Cardiac muscle cell (in vitro differentiated cells and primary cell): Measurements from ENCODE around the gene MFSD2A. TPM values are rescaled to one million over a fixed set of nuclear protein-coding genes. Genes with fewer than 3 reads are reported as not detected.

Experiments
- DNase-seq, 2 donors: peaks; one replicate each; pipeline versions ENCODE4 v3.0.0 to v3.0.0-alpha.2; 2010 to 2017; ENCODE audit warnings: low read depth in 1 of 2, low spot score in 1 of 2
- H3K27ac ChIP-seq: fragments of 200-600 bp; sonication (generic); 2 replicates; pipeline ENCODE4 v1.5.1; 2016
- H3K27me3 ChIP-seq: fragments of 200-600 bp; sonication (generic); 2 replicates; pipeline ENCODE4 v1.6.0; 2016; ENCODE audit warnings: control low read depth
- H3K36me3 ChIP-seq: fragments of 200-600 bp; sonication (generic); 2 replicates; pipeline ENCODE4 v1.5.1; 2016; ENCODE audit warnings: control low read depth
- H3K4me1 ChIP-seq: fragments of 200-600 bp; sonication (generic); 2 replicates; pipeline ENCODE4 v1.8.1; 2017; ENCODE audit warnings: low read depth, mild to moderate bottlenecking, mixed run types
- H3K4me3 ChIP-seq: fragments of 200-600 bp; sonication (generic); 2 replicates; pipeline ENCODE4 v1.5.1; 2016; ENCODE audit warnings: mild to moderate bottlenecking
- H3K9me3 ChIP-seq: fragments of 200-600 bp; sonication (generic); 2 replicates; pipeline ENCODE4 v1.5.1; 2017; ENCODE audit warnings: low read depth, mild to moderate bottlenecking, control low read depth
- polyA plus RNA-seq: library from polyadenylated mRNA; unstranded; fragments of >200 nt; fragmentation: Nextera tagmentation; extraction: Ambion mirVana; gene quantifications from 2 replicates; pipeline ENCODE4 v1.2.1, GENCODE V29; 2016
- total RNA-seq: library from RNA; depleted of rRNA; stranded (reverse); fragments of >200 nt; gene quantifications from 2 replicates; pipeline ENCODE4 v1.2.3, GENCODE V29; 2016
- TF ChIP-seq, protein P1 (sequence below): IDR thresholded peaks from 2 replicates; pipeline ENCODE4 v1.5.1; 2012; ENCODE audit warnings: low read depth, mild to moderate bottlenecking, low read length

Gene MFSD2A
- total and polyA plus RNA-seq, 2 experiments from 2014 or later, result 1.0 TPM; not detected in 1

DNA sequence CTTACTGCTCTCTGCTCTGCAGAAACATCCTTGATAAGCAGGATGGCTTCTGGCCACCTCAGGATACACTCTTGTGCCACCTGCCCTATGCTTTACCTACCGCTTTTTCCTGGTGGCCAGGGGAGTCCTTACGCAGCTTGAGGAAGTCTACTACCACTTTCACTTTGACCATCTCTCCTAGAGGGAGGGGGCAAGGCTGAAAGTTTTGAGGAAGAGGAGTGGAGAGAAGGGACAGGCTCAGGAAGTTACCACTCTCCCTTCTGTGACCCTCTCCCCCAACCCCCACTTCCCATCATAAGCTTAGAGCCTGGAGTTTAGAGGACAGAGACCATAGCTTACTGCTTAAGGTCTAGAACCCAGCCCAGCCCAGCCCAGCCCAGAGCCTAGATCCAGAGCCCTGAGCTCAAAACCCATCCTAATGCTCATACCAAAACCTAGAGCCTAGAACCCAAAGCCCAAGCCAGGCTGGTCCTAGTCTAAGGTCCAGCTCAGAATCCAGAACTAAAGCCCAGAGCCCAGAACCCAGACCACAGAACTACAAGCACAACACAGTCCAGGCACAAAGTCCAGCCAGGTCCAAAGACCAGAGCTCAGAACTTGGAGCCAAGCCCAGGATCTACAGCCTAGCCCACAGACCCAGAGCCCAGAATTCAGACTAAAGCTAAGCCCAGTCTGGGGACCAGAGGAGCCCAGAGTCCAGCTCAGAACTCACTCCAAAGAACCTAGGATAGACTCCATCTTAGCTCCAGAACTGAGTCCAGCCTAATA is 18.0 kb upstream of the MFSD2A start:
- Histone ChIP-seq H3K9me3 (no peaks in the 10 kb centered on the region), H3K36me3 (no peaks in the 10 kb centered on the region), H3K4me3 (no peak overlapping the region), H3K4me1 (no peaks in the 10 kb centered on the region), H3K27ac (no peak overlapping the region), H3K27me3 (peaks cover 33% of the 10 kb centered on the region)
- no peak for DNase-seq
- TF ChIP-seq, protein P1, sequence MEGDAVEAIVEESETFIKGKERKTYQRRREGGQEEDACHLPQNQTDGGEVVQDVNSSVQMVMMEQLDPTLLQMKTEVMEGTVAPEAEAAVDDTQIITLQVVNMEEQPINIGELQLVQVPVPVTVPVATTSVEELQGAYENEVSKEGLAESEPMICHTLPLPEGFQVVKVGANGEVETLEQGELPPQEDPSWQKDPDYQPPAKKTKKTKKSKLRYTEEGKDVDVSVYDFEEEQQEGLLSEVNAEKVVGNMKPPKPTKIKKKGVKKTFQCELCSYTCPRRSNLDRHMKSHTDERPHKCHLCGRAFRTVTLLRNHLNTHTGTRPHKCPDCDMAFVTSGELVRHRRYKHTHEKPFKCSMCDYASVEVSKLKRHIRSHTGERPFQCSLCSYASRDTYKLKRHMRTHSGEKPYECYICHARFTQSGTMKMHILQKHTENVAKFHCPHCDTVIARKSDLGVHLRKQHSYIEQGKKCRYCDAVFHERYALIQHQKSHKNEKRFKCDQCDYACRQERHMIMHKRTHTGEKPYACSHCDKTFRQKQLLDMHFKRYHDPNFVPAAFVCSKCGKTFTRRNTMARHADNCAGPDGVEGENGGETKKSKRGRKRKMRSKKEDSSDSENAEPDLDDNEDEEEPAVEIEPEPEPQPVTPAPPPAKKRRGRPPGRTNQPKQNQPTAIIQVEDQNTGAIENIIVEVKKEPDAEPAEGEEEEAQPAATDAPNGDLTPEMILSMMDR, result no peak

DNA sequence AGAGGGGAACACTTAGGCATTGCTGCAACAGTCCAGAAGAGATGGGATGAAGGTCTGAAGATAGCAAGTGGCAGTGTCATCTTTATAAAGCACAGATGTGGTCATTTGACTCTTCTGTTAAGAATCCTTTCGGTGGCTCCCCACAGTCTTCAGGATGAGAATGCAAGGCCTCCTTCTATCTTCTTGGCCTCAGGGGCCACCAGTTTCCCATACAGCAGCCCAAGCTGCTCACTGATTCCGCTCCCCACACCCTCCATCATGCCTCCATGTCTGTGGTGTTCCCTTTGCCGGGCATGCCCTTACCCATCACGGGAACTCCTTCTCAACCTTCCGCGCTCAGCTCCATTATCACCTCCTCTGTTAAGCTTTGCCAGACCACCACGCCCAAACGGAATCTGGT is 16.1 kb upstream of the MFSD2A start:
- Histone ChIP-seq H3K4me1 (no peaks in the 10 kb centered on the region), H3K36me3 (no peaks in the 10 kb centered on the region), H3K9me3 (no peaks in the 10 kb centered on the region), H3K27me3 (peaks cover 38% of the 10 kb centered on the region), H3K27ac (no peak overlapping the region), H3K4me3 (no peak overlapping the region)
- TF ChIP-seq, protein P1, result no peak
- no peak for DNase-seq

GRCh38 chr1:39940253-39940652 is 14.7 kb upstream of the MFSD2A start:
- Histone ChIP-seq H3K4me1 (no peaks in the 10 kb centered on the region), H3K27ac (no peak overlapping the region), H3K4me3 (no peak overlapping the region), H3K27me3 (peaks cover 34% of the 10 kb centered on the region), H3K9me3 (no peaks in the 10 kb centered on the region), H3K36me3 (no peaks in the 10 kb centered on the region)
- TF ChIP-seq, protein P1, result no peak
- no peak for DNase-seq

DNA sequence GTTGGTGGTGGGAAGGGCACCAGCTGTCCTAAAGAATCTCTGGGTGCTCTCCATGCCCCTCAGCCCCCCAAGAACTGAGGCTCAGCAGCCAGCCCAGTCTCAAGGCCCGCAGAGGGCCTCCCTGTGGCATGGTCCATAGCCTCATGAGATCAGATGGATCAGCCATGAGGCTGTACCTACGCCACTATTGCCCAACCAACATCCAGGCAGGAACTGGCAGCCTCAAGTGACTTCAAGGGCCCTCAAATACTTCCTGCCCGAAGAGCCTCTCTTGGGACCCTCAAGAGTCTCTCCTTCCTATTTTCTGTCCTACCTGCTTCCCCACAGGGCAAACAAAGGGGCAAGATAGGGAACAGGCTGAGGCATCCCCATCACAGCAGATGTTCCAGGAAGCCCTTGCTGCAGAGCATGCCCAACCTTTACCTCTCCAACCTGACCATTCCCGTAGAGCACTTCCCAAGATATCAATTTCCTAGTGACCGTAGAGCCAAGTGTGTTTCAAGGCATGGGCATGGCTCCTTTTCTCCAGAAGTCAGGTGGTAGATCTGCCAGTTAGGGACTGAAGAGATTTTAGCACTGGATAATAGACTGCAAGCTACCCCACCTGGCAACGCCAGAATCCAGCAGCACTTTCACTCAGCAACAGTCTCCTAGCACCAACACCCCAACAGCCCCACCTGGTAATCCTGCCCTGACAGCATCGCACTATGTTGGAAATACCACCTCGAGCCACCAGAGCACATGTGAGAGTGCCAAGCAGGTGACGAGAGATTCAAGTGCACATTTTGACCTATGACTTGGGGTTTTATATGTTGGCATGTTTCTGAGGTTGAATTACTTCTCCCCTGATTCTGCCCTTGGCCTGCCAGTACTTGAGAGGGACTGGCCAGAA is 13.7 kb upstream of the MFSD2A start:
- Histone ChIP-seq H3K27me3 (peaks cover 43% of the 10 kb centered on the region), H3K4me1 (no peaks in the 10 kb centered on the region), H3K27ac (no peak overlapping the region), H3K4me3 (no peak overlapping the region), H3K9me3 (no peaks in the 10 kb centered on the region), H3K36me3 (no peaks in the 10 kb centered on the region)
- no peak for DNase-seq
- TF ChIP-seq, protein P1, result no peak

DNA sequence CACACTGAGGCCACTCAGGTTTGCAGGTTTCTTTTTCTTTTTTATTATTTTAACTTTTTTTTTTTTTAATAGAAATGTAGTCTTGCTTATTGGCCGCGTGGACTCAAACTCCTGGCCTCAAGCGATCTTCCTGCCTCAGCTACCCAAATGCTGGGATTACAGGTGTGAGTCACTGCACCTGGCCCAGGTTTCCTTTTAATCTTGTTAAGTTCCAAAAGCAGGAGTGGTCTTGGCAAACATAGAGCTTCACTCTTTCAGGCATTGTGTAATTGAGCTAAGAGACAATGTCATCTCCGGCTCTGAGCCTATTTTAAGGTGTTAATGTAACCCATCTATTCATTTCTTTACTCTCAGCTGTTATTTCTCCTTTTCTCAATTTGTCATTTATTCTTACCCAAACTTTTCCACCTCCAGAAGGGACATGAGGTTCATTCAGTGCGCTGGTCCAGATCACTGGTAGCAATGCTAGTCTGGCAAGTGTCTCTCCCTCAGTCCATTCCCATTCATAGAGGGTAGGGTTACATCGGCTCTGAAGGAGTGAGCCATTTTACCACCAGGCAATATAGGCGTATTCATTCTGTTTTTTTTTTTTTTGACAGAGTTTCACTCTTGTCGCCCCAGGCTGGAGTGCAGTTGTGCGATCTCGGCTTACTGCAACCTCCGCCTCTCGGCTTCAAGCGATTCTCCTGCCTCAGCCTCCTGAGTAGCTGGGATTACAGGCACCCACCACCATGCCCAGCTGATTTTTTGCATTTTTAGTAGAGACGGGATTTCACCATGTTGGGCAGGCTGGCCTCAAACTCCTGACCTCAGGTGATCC is 11.3 kb upstream of the MFSD2A start:
- no peaks in the 10 kb centered on the region for H3K4me1 ChIP-seq
- peaks cover 55% of the 10 kb centered on the region for H3K27me3 ChIP-seq
- DNase-seq, result no peak
- no peaks in the 10 kb centered on the region for H3K36me3 ChIP-seq
- H3K27ac ChIP-seq, result no peak overlapping the region
- TF ChIP-seq, protein P1, result no peak
- H3K9me3 ChIP-seq, result no peaks in the 10 kb centered on the region
- H3K4me3 ChIP-seq, result no peak overlapping the region
